Keratinocyte (primary cell): ENCODE results near the gene SLC25A1. TPM values are rescaled to one million over a fixed set of nuclear protein-coding genes. Genes with fewer than 3 reads are reported as not detected.

ENCODE experiments used
- DNase-seq: peaks from one replicate; pipeline ENCODE4 v3.0.0-alpha.2; 2011; ENCODE audit warnings: low read depth, missing footprints, low spot score
- FAIRE-seq: peaks from 2 replicates; lab custom pipeline; 2011; peaks lifted over from hg19 to GRCh38; lab: Jason Lieb, UNC
- H2AFZ ChIP-seq: 2 replicates; pipeline ENCODE4 v1.6.0; 2012; ENCODE audit warnings: low read length, control low read depth, inconsistent platforms; ENCODE audit not compliant: control insufficient read depth
- H3K27ac ChIP-seq: 2 replicates; pipeline ENCODE4 v1.5.1; 2011; ENCODE audit warnings: low read length; ENCODE audit not compliant: control insufficient read depth, insufficient read depth
- H3K27me3 ChIP-seq: 3 replicates; pipeline ENCODE4 v1.6.0; 2011; ENCODE audit warnings: low read length; ENCODE audit not compliant: control insufficient read depth, insufficient read depth; ENCODE audit errors: extremely low read depth
- H3K36me3 ChIP-seq, 2 experiments: 2 replicates in 1 of 2; 3 replicates in 1 of 2; pipeline ENCODE4 v1.5.1; 2011; ENCODE audit warnings: low read length in 2 of 2, mild to moderate bottlenecking in 1 of 2; ENCODE audit not compliant: control insufficient read depth in 2 of 2, insufficient read depth in 2 of 2; ENCODE audit errors: extremely low read depth in 1 of 2
- H3K4me1 ChIP-seq: 3 replicates; pipeline ENCODE4 v1.5.1; 2011; ENCODE audit warnings: low read length; ENCODE audit not compliant: control insufficient read depth, insufficient read depth; ENCODE audit errors: extremely low read depth
- H3K4me2 ChIP-seq: 3 replicates; pipeline ENCODE4 v1.6.0; 2011; ENCODE audit warnings: low read depth, low read length; ENCODE audit not compliant: control insufficient read depth, insufficient read depth; ENCODE audit errors: extremely low read depth
- H3K4me3 ChIP-seq, 3 experiments: fragments of 200-600 bp in 1 of 3; sonication (generic) in 1 of 3; 2 replicates in 2 of 3; 3 replicates in 1 of 3; pipeline ENCODE4 v1.5.1; 2011 to 2016; ENCODE audit warnings: low read length in 3 of 3, mild to moderate bottlenecking in 3 of 3, control low read depth in 2 of 3, inconsistent platforms in 1 of 3, low read depth in 1 of 3, mixed read lengths in 1 of 3, mixed run types in 1 of 3, moderate library complexity in 1 of 3; ENCODE audit not compliant: control insufficient read depth in 2 of 3, insufficient read depth in 2 of 3; ENCODE audit errors: extremely low read depth in 1 of 3
- H3K79me2 ChIP-seq: 2 replicates; pipeline ENCODE4 v1.6.0; 2012; ENCODE audit warnings: low read length; ENCODE audit not compliant: control insufficient read depth, insufficient read depth
- H3K9ac ChIP-seq: 3 replicates; pipeline ENCODE4 v1.6.0; 2011; ENCODE audit warnings: low read length; ENCODE audit not compliant: control insufficient read depth, insufficient read depth; ENCODE audit errors: extremely low read depth
- H3K9me1 ChIP-seq: 3 replicates; pipeline ENCODE4 v1.6.0; 2011; ENCODE audit warnings: low read length; ENCODE audit not compliant: control insufficient read depth, insufficient read depth; ENCODE audit errors: extremely low read depth
- H3K9me3 ChIP-seq: 2 replicates; pipeline ENCODE4 v1.5.1; 2012; ENCODE audit warnings: low read depth, low read length; ENCODE audit not compliant: control insufficient read depth
- H4K20me1 ChIP-seq: 3 replicates; pipeline ENCODE4 v1.6.0; 2011; ENCODE audit warnings: low read length; ENCODE audit not compliant: control insufficient read depth, insufficient read depth; ENCODE audit errors: extremely low read depth
- EZH2 ChIP-seq: IDR thresholded peaks from one replicate; pipeline ENCODE4 v1.6.1; 2012; ENCODE audit warnings: inconsistent platforms, mild to moderate bottlenecking, low read length, moderate library complexity
- dilution Hi-C: fragments of 300-500 bp; cut with MboI; formaldehyde crosslinking; loops from one replicate; pipeline ENCODE4 v1.7.0; 2020; ENCODE audit warnings: low sequenced_read_pairs; ENCODE audit not compliant: extremely low pct_ligation_motif_present
- polyA plus RNA-seq, 5 experiments: library from polyadenylated mRNA; depleted of rRNA in 3 of 5; stranded (reverse) in 3 of 5; stranded (forward) in 1 of 5; unstranded in 1 of 5; fragments of >200 nt; gene quantifications; 1 replicate in 1 of 5; 2 replicates in 3 of 5; 3 replicates in 1 of 5; pipeline versions ENCODE4 v1.2.1 to v1.2.3, GENCODE V29; 2011 to 2012; ENCODE audit warnings: missing spikeins in 2 of 5, low read depth in 1 of 5, low replicate concordance in 1 of 5
- TF ChIP-seq, protein P1 (sequence below), 3 experiments: IDR thresholded peaks in 1 of 3; conservative IDR thresholded peaks in 1 of 3; optimal IDR thresholded peaks in 1 of 3; 2 replicates in 2 of 3; 3 replicates in 1 of 3; pipeline versions ENCODE3 to v1.5.1; 2011; ENCODE audit warnings: low read length in 3 of 3, mild to moderate bottlenecking in 3 of 3, moderate library complexity in 2 of 3, control low read depth in 1 of 3, inconsistent platforms in 1 of 3; ENCODE audit not compliant: insufficient read depth in 2 of 3; ENCODE audit errors: extremely low read depth in 1 of 3

Gene SLC25A1
- polyA plus RNA-seq, 1 donor (not counting 4 experiments of a cell fraction or from before 2014, with no cell fraction given) = 27.7 TPM

- DNase-seq (no peak), FAIRE-seq (no peak)
- Histone ChIP-seq H3K9me1 (no peaks in the 10 kb centered on the region), H3K27me3 (peaks cover 46% of the 10 kb centered on the region), H3K4me2 (no peak overlapping the region), H3K27ac (no peak overlapping the region), H2AFZ (no peak overlapping the region), H3K36me3 (peaks cover 0 to 3% of the 10 kb centered on the region in 2 experiments), H4K20me1 (no peaks in the 10 kb centered on the region), H3K79me2 (peaks cover 18% of the 10 kb centered on the region), H3K4me1 (peaks cover 6% of the 10 kb centered on the region), H3K9me3 (no peaks in the 10 kb centered on the region), H3K9ac (no peak overlapping the region), H3K4me3 (no peak overlapping the region)
- TF ChIP-seq, protein P1, sequence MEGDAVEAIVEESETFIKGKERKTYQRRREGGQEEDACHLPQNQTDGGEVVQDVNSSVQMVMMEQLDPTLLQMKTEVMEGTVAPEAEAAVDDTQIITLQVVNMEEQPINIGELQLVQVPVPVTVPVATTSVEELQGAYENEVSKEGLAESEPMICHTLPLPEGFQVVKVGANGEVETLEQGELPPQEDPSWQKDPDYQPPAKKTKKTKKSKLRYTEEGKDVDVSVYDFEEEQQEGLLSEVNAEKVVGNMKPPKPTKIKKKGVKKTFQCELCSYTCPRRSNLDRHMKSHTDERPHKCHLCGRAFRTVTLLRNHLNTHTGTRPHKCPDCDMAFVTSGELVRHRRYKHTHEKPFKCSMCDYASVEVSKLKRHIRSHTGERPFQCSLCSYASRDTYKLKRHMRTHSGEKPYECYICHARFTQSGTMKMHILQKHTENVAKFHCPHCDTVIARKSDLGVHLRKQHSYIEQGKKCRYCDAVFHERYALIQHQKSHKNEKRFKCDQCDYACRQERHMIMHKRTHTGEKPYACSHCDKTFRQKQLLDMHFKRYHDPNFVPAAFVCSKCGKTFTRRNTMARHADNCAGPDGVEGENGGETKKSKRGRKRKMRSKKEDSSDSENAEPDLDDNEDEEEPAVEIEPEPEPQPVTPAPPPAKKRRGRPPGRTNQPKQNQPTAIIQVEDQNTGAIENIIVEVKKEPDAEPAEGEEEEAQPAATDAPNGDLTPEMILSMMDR (optimal IDR thresholded peaks at IDR 0.05 in 1 of 3, IDR thresholded peaks at IDR 0.05 in 1 of 3, conservative IDR thresholded peaks at IDR 0.05 in 1 of 3; ENCODE audit: extremely low read depth in 1 of 3, insufficient read depth in 2 of 3, low read length in 3 of 3) = no peak
- no peak for TF ChIP-seq EZH2
- dilution Hi-C loops = no loop called here
These were observed 31.2 kb downstream of the SLC25A1 start for GRCh38 chr22:19147195-19147780.

- Histone ChIP-seq H3K4me2 (no peak overlapping the region), H3K79me2 (peaks cover 20% of the 10 kb centered on the region), H3K4me3 (no peak overlapping the region), H3K9me3 (no peaks in the 10 kb centered on the region), H2AFZ (no peak overlapping the region), H3K4me1 (peaks cover 6% of the 10 kb centered on the region), H3K9ac (no peak overlapping the region), H4K20me1 (no peaks in the 10 kb centered on the region), H3K27me3 (peaks cover 37% of the 10 kb centered on the region), H3K27ac (no peak overlapping the region), H3K9me1 (no peaks in the 10 kb centered on the region), H3K36me3 (peaks cover 0 to 6% of the 10 kb centered on the region in 2 experiments)
- DNase-seq = no peak
- TF ChIP-seq, protein P1 (optimal IDR thresholded peaks at IDR 0.05 in 1 of 3, IDR thresholded peaks at IDR 0.05 in 1 of 3, conservative IDR thresholded peaks at IDR 0.05 in 1 of 3; ENCODE audit: extremely low read depth in 1 of 3, insufficient read depth in 2 of 3, low read length in 3 of 3) = no peak
- TF ChIP-seq EZH2 = no peak
- dilution Hi-C loops = no loop called here
- FAIRE-seq = no peak
These were observed 32.1 kb downstream of the SLC25A1 start for GRCh38 chr22:19146215-19146968.
